ENCODE data around the gene SLC39A11. TPM values are rescaled to one million over a fixed set of nuclear protein-coding genes. Genes with fewer than 3 reads are reported as not detected.

The SLC39A11 gene
- total RNA-seq, 1 experiment from 2014 or later = 56.1 TPM

- no peak for DNase-seq (ENCODE audit: low read depth, low spot score)
- in situ Hi-C loops (cut with HindIII; ENCODE audit: low pct_unique_long_range_greater_than_20kb, low sequenced_read_pairs) (no loop called here), intact Hi-C loops (cut with micrococcal nuclease; ENCODE audit: unreplicated experiment) (no loop called here)
- no peak for TF ChIP-seq POLR2AphosphoS5 (IDR thresholded peaks at IDR 0.05; ENCODE audit: low read depth, low read length)
- TF ChIP-seq TCF7L2 (IDR thresholded peaks at IDR 0.05; ENCODE audit: low read depth, low read length) = no peak
- TF ChIP-seq CTCF (IDR thresholded peaks at IDR 0.05) = no peak
- TF ChIP-seq REST (IDR thresholded peaks at IDR 0.05; ENCODE audit: insufficient read depth in 1 of 2, low read depth in 2 of 2, low read length in 1 of 2) = no peak
- TF ChIP-seq SIN3A (IDR thresholded peaks at IDR 0.05; ENCODE audit: borderline replicate concordance, insufficient read depth, low read depth, low read length) = no peak
- Histone ChIP-seq H3K27me3 (ENCODE audit: control insufficient read depth, insufficient read depth, low read length) (no peaks in the 10 kb centered on the region), H3K9me3 (ENCODE audit: control insufficient read depth, insufficient read depth, low read depth, low read length) (no peaks in the 10 kb centered on the region), H3K4me3 (ENCODE audit: low read depth in 2 of 2, low read length in 2 of 2) (no peak overlapping the region), H3K27ac (ENCODE audit: low read length) (no peak overlapping the region), H3K36me3 (ENCODE audit: control insufficient read depth, insufficient read depth, low read length) (no peaks in the 10 kb centered on the region), H3K4me1 (ENCODE audit: control insufficient read depth, insufficient read depth, low read length) (no peaks in the 10 kb centered on the region)
- BruUV-seq (replicated peaks) = no TSS peak
- ATAC-seq = no peak
- POLR2A ChIA-PET = no interaction called here
- CTCF ChIA-PET = no interaction called here
Measured at GRCh38 chr17:72891627-72892026, 200.9 kb downstream of the SLC39A11 start.

- no peaks in the 10 kb centered on the region for H3K4me1 ChIP-seq (ENCODE audit: control insufficient read depth, insufficient read depth, low read length)
- no peaks in the 10 kb centered on the region for H3K27me3 ChIP-seq (ENCODE audit: control insufficient read depth, insufficient read depth, low read length)
- in situ Hi-C loops (cut with HindIII; ENCODE audit: low pct_unique_long_range_greater_than_20kb, low sequenced_read_pairs) = no loop called here
- CTCF ChIA-PET = no interaction called here
- BruUV-seq (replicated peaks) = no TSS peak
- DNase-seq (ENCODE audit: low read depth, low spot score) (no peak), ATAC-seq (no peak)
- no peak overlapping the region for H3K27ac ChIP-seq (ENCODE audit: low read length)
- H3K36me3 ChIP-seq (ENCODE audit: control insufficient read depth, insufficient read depth, low read length) = no peaks in the 10 kb centered on the region
- intact Hi-C loops (cut with micrococcal nuclease; ENCODE audit: unreplicated experiment) = no loop called here
- POLR2A ChIA-PET = no interaction called here
- H3K9me3 ChIP-seq (ENCODE audit: control insufficient read depth, insufficient read depth, low read depth, low read length) = no peaks in the 10 kb centered on the region
- TF ChIP-seq SIN3A (IDR thresholded peaks at IDR 0.05; ENCODE audit: borderline replicate concordance, insufficient read depth, low read depth, low read length) (no peak), REST (IDR thresholded peaks at IDR 0.05; ENCODE audit: insufficient read depth in 1 of 2, low read depth in 2 of 2, low read length in 1 of 2) (no peak), CTCF (IDR thresholded peaks at IDR 0.05) (no peak), POLR2AphosphoS5 (IDR thresholded peaks at IDR 0.05; ENCODE audit: low read depth, low read length) (no peak), TCF7L2 (IDR thresholded peaks at IDR 0.05; ENCODE audit: low read depth, low read length) (no peak)
- no peak overlapping the region for H3K4me3 ChIP-seq (ENCODE audit: low read depth in 2 of 2, low read length in 2 of 2)
Measured at GRCh38 chr17:72890711-72891110, 201.8 kb downstream of the SLC39A11 start.

Measured in Panc1 (cell line).